Measurements from ENCODE around the gene DOCK8. TPM values are rescaled to one million over a fixed set of nuclear protein-coding genes. Genes with fewer than 3 reads are reported as not detected.

DOCK8 gene
- total and polyA plus RNA-seq, 2 of the 4 experiments (the other 2 are of a cell fraction): not detected

GRCh38 chr9:462121-462520, 247.5 kb downstream of the DOCK8 start (continued):
- TF ChIP-seq MXI1 (IDR thresholded peaks at IDR 0.05; ENCODE audit: borderline replicate concordance, low read depth, low read length): no peak
- TF ChIP-seq CTCF (conservative IDR thresholded peaks at IDR 0.05; ENCODE audit: low read depth, low read length): no peak
- TF ChIP-seq MAFK (IDR thresholded peaks at IDR 0.05; ENCODE audit: low read depth, low read length): no peak

GRCh38 chr9:462606-463005, 247.9 kb downstream of the DOCK8 start:
- no peak overlapping the region for H4K8ac ChIP-seq (ENCODE audit: low read depth in 2 of 2, low read length in 2 of 2)
- H2AK9ac ChIP-seq (replicated peaks; ENCODE audit: low read depth, low read length, poor library complexity): no peak overlapping the region
- H3K27me3 ChIP-seq (ENCODE audit: control insufficient read depth, insufficient read depth, low read length): peaks cover 6% of the 10 kb centered on the region; the same call in 1 of the 2 replicates
- H3K4me1 ChIP-seq (ENCODE audit: control insufficient read depth, insufficient read depth, low read length): no peaks in the 10 kb centered on the region
- WGBS, 2 experiments (ENCODE audit: extremely low coverage in 2 of 2, insufficient read length in 1 of 2): no CpG with 5 or more reads among the region's 1 CpG
- H2BK20ac ChIP-seq (ENCODE audit: low read depth, low read length): no peak overlapping the region
- intact Hi-C loops (cut with micrococcal nuclease): no loop called here
- no peaks in the 10 kb centered on the region for H3K9me3 ChIP-seq (ENCODE audit: control insufficient read depth, insufficient read depth, low read length)
- dilution Hi-C loops (cut with HindIII; ENCODE audit: low sequenced_read_pairs, unreplicated experiment): no loop called here
- no peak overlapping the region for H3K4me3 ChIP-seq (ENCODE audit: insufficient read depth, low read depth, low read length)
- BruUV-seq (replicated peaks): no TSS peak
- H3K36me3 ChIP-seq (ENCODE audit: control insufficient read depth, insufficient read depth, low read length): no peaks in the 10 kb centered on the region
- no peak overlapping the region for H3K4me2 ChIP-seq (ENCODE audit: low read depth, low read length)
- H3K23ac ChIP-seq (ENCODE audit: low read depth, low read length): no peak overlapping the region
- ATAC-seq (ENCODE audit: low read depth): no peak
- no peak overlapping the region for H2BK15ac ChIP-seq (ENCODE audit: low read depth, low read length)
- H3K56ac ChIP-seq (ENCODE audit: extremely low read depth, insufficient read depth, low read length): no peak overlapping the region
- H3K4ac ChIP-seq (ENCODE audit: low read depth, low read length): no peak overlapping the region
- H3K27ac ChIP-seq (ENCODE audit: insufficient read depth, low read length): no peak overlapping the region
- H3K18ac ChIP-seq (ENCODE audit: low read depth, low read length): no peak overlapping the region
- no peak overlapping the region for H2AK5ac ChIP-seq (ENCODE audit: low read depth, low read length)
- H4K91ac ChIP-seq (ENCODE audit: insufficient read depth, low read depth, low read length): no peak overlapping the region
- H3K79me1 ChIP-seq (ENCODE audit: low read depth in 1 of 2, low read length in 2 of 2): no peaks in the 10 kb centered on the region
- ChIA-PET CTCF (no interaction called here), POLR2A (ENCODE audit: unreplicated experiment) (no interaction called here)
- no peak for DNase-seq
- no peak overlapping the region for H2BK120ac ChIP-seq (ENCODE audit: low read depth, low read length)
- H3K9me1 ChIP-seq (ENCODE audit: insufficient read depth, low read length): no peaks in the 10 kb centered on the region
- no peak overlapping the region for H3K14ac ChIP-seq (replicated peaks; ENCODE audit: low read depth, low read length)
- no peak overlapping the region for H2AFZ ChIP-seq (replicated peaks; ENCODE audit: low read length, poor library complexity)
- H3K9ac ChIP-seq (ENCODE audit: low read depth, low read length): no peak overlapping the region
- no peaks in the 10 kb centered on the region for H4K20me1 ChIP-seq (ENCODE audit: insufficient read depth, low read length)
- no peak overlapping the region for H4K5ac ChIP-seq (ENCODE audit: low read depth, low read length)
- H2BK5ac ChIP-seq (ENCODE audit: low read depth, low read length, poor library complexity, severe bottlenecking): no peak overlapping the region
- in situ Hi-C loops (cut with MboI; ENCODE audit: low sequenced_read_pairs): no loop called here
- TF ChIP-seq MAZ (IDR thresholded peaks at IDR 0.05; ENCODE audit: borderline replicate concordance, low read depth, low read length) (no peak), MXI1 (IDR thresholded peaks at IDR 0.05; ENCODE audit: borderline replicate concordance, low read depth, low read length) (no peak), MAFK (IDR thresholded peaks at IDR 0.05; ENCODE audit: low read depth, low read length) (no peak), NFE2L2 (IDR thresholded peaks at IDR 0.05; ENCODE audit: low read depth, low read length) (no peak), RAD21 (IDR thresholded peaks at IDR 0.05; ENCODE audit: low read length) (no peak), RFX5 (IDR thresholded peaks at IDR 0.05; ENCODE audit: low read depth, low read length) (no peak), SMC3 (IDR thresholded peaks at IDR 0.05; ENCODE audit: low read depth, low read length) (no peak), BHLHE40 (IDR thresholded peaks at IDR 0.05; ENCODE audit: low read depth, low read length) (no peak)
- TF ChIP-seq, protein P1, sequence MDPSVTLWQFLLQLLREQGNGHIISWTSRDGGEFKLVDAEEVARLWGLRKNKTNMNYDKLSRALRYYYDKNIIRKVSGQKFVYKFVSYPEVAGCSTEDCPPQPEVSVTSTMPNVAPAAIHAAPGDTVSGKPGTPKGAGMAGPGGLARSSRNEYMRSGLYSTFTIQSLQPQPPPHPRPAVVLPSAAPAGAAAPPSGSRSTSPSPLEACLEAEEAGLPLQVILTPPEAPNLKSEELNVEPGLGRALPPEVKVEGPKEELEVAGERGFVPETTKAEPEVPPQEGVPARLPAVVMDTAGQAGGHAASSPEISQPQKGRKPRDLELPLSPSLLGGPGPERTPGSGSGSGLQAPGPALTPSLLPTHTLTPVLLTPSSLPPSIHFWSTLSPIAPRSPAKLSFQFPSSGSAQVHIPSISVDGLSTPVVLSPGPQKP (IDR thresholded peaks at IDR 0.05; ENCODE audit: borderline replicate concordance, low read depth, low read length): no peak
- TF ChIP-seq, protein P2, sequence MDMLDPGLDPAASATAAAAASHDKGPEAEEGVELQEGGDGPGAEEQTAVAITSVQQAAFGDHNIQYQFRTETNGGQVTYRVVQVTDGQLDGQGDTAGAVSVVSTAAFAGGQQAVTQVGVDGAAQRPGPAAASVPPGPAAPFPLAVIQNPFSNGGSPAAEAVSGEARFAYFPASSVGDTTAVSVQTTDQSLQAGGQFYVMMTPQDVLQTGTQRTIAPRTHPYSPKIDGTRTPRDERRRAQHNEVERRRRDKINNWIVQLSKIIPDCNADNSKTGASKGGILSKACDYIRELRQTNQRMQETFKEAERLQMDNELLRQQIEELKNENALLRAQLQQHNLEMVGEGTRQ (IDR thresholded peaks at IDR 0.05; ENCODE audit: low read depth, low read length): no peak
